HUES64 (cell line): ENCODE data around the gene KRT83. TPM values are rescaled to one million over a fixed set of nuclear protein-coding genes. Genes with fewer than 3 reads are reported as not detected.

Source experiments
- H3K27ac ChIP-seq: 2 replicates; pipeline ENCODE4 v1.7.0; 2013; ENCODE audit warnings: low read depth, low read length, inconsistent platforms
- H3K27me3 ChIP-seq: 2 replicates; pipeline ENCODE4 v1.6.1; 2013; ENCODE audit warnings: mild to moderate bottlenecking, low read length; ENCODE audit not compliant: insufficient read depth
- H3K36me3 ChIP-seq: 2 replicates; pipeline ENCODE4 v1.6.1; 2013; ENCODE audit warnings: mild to moderate bottlenecking, low read length; ENCODE audit not compliant: insufficient read depth
- H3K4me1 ChIP-seq: 2 replicates; pipeline ENCODE4 v1.6.1; 2013; ENCODE audit warnings: mild to moderate bottlenecking, low read length, moderate library complexity; ENCODE audit not compliant: insufficient read depth
- H3K4me3 ChIP-seq: 2 replicates; pipeline ENCODE4 v1.5.1; 2013; ENCODE audit warnings: mild to moderate bottlenecking, low read length, moderate library complexity
- H3K9ac ChIP-seq: 2 replicates; pipeline ENCODE4 v1.6.1; 2013; ENCODE audit warnings: mild to moderate bottlenecking, low read depth, low read length
- H3K9me3 ChIP-seq: 2 replicates; pipeline ENCODE4 v1.6.1; 2013; ENCODE audit warnings: low read depth, low read length; ENCODE audit not compliant: insufficient read depth
- WGBS: fragments of 150-250, 120-280 bp; methylation state at CpG from one replicate; pipeline ENCODE4 v1.1.7; 2013; ENCODE audit warnings: missing lambda C conversion rate; 5-methylcytosine and 5-hydroxymethylcytosine counted together
- polyA plus RNA-seq, 2 experiments: library from polyadenylated mRNA; stranded (reverse); fragments of 50-300 nt; gene quantifications; one replicate each; pipeline ENCODE4 v1.2.3, GENCODE V29; 2013

Gene KRT83
- polyA plus RNA-seq (2013, experiment 1 of 2) = not detected
- not detected for polyA plus RNA-seq (2013, experiment 2 of 2)

GRCh38 chr12:52320784-52321400 lies at the start of gene KRT83:
KRT83 (minus strand) TSS chr12:52321398; CDS start chr12:52321335, 63 bp downstream.
- no peaks in the 10 kb centered on the region for H3K27me3 ChIP-seq
- H3K27ac ChIP-seq = no peak within 1 kb of the TSS
- H3K9ac ChIP-seq = no peak within 1 kb of the TSS
- H3K4me3 ChIP-seq = no peak within 1 kb of the TSS
- H3K4me1 ChIP-seq = no peaks in the 10 kb centered on the region
- H3K9me3 ChIP-seq = no peaks in the 10 kb centered on the region
- no peaks in the 10 kb centered on the region for H3K36me3 ChIP-seq
- 89% methylated on average over 35 of the region's 35 CpGs for WGBS

- WGBS = 86% methylated on average over 6 of the region's 6 CpGs
Measured at GRCh38 chr12:52369809-52370208, 48.6 kb upstream of the KRT83 start.

GRCh38 chr12:52369211-52369610 lies 48.0 kb upstream of the KRT83 start:
- Histone ChIP-seq H3K36me3 (no peaks in the 10 kb centered on the region), H3K27me3 (no peaks in the 10 kb centered on the region), H3K9ac (no peak overlapping the region), H3K27ac (no peak overlapping the region), H3K4me1 (no peaks in the 10 kb centered on the region), H3K4me3 (no peak overlapping the region), H3K9me3 (no peaks in the 10 kb centered on the region)
- WGBS = no CpG with 5 or more reads among the region's 3 CpGs

More at GRCh38 chr12:52369809-52370208, 48.6 kb upstream of the KRT83 start:
- H3K4me1 ChIP-seq = no peaks in the 10 kb centered on the region
- no peak overlapping the region for H3K9ac ChIP-seq
- no peak overlapping the region for H3K4me3 ChIP-seq
- no peak overlapping the region for H3K27ac ChIP-seq
- H3K9me3 ChIP-seq = no peaks in the 10 kb centered on the region
- H3K36me3 ChIP-seq = no peaks in the 10 kb centered on the region
- no peaks in the 10 kb centered on the region for H3K27me3 ChIP-seq

- Histone ChIP-seq H3K9ac (no peak overlapping the region), H3K27ac (no peak overlapping the region), H3K9me3 (no peaks in the 10 kb centered on the region), H3K4me1 (no peaks in the 10 kb centered on the region), H3K27me3 (no peaks in the 10 kb centered on the region), H3K4me3 (no peak overlapping the region), H3K36me3 (no peaks in the 10 kb centered on the region)
- WGBS = 53% methylated on average over 3 of the region's 3 CpGs
Measured at GRCh38 chr12:52368508-52368907, 47.3 kb upstream of the KRT83 start.

- 95% methylated on average over 6 of the region's 6 CpGs for WGBS
- no peaks in the 10 kb centered on the region for H3K27me3 ChIP-seq
- no peak overlapping the region for H3K4me3 ChIP-seq
- no peaks in the 10 kb centered on the region for H3K9me3 ChIP-seq
- H3K27ac ChIP-seq = no peak overlapping the region
- no peak overlapping the region for H3K9ac ChIP-seq
- H3K36me3 ChIP-seq = no peaks in the 10 kb centered on the region
- H3K4me1 ChIP-seq = no peaks in the 10 kb centered on the region
Measured at GRCh38 chr12:52367876-52368275, 46.7 kb upstream of the KRT83 start.

- Histone ChIP-seq H3K4me3 (no peak within 1 kb of the TSS), H3K9me3 (no peaks in the 10 kb centered on the region), H3K9ac (no peak within 1 kb of the TSS), H3K4me1 (no peaks in the 10 kb centered on the region), H3K27me3 (no peaks in the 10 kb centered on the region), H3K36me3 (no peaks in the 10 kb centered on the region), H3K27ac (no peak within 1 kb of the TSS)
- WGBS = 94% methylated on average over 42 of the region's 42 CpGs
Measured at GRCh38 chr12:52366738-52367485, 45.7 kb upstream of the KRT83 start, which contains the start of gene KRT85. KRT85 (minus strand) TSS chr12:52367481; CDS start chr12:52367405, 76 bp downstream.

GRCh38 chr12:52364901-52365489 lies 43.8 kb upstream of the KRT83 start:
- H3K9me3 ChIP-seq = no peaks in the 10 kb centered on the region
- no peak overlapping the region for H3K27ac ChIP-seq
- 92% methylated on average over 14 of the region's 14 CpGs for WGBS
- no peaks in the 10 kb centered on the region for H3K36me3 ChIP-seq
- H3K4me3 ChIP-seq = no peak overlapping the region
- no peak overlapping the region for H3K9ac ChIP-seq
- H3K4me1 ChIP-seq = no peaks in the 10 kb centered on the region
- no peaks in the 10 kb centered on the region for H3K27me3 ChIP-seq

GRCh38 chr12:52364061-52364460 lies 42.9 kb upstream of the KRT83 start:
- Histone ChIP-seq H3K27ac (no peak overlapping the region), H3K4me1 (no peaks in the 10 kb centered on the region), H3K36me3 (no peaks in the 10 kb centered on the region), H3K4me3 (no peak overlapping the region), H3K9ac (no peak overlapping the region), H3K27me3 (no peaks in the 10 kb centered on the region), H3K9me3 (no peaks in the 10 kb centered on the region)
- 87% methylated on average over 7 of the region's 7 CpGs for WGBS

GRCh38 chr12:52363111-52363679 lies 42.0 kb upstream of the KRT83 start:
- Histone ChIP-seq H3K4me3 (no peak overlapping the region), H3K9ac (no peak overlapping the region), H3K9me3 (no peaks in the 10 kb centered on the region), H3K27ac (no peak overlapping the region), H3K27me3 (no peaks in the 10 kb centered on the region), H3K4me1 (no peaks in the 10 kb centered on the region), H3K36me3 (no peaks in the 10 kb centered on the region)
- 96% methylated on average over 12 of the region's 12 CpGs for WGBS

- Histone ChIP-seq H3K4me1 (no peaks in the 10 kb centered on the region), H3K27ac (no peak overlapping the region), H3K4me3 (no peak overlapping the region), H3K9ac (no peak overlapping the region), H3K9me3 (no peaks in the 10 kb centered on the region), H3K36me3 (no peaks in the 10 kb centered on the region), H3K27me3 (no peaks in the 10 kb centered on the region)
- 87% methylated on average over 11 of the region's 11 CpGs for WGBS
Measured at GRCh38 chr12:52362118-52362726, 41.0 kb upstream of the KRT83 start.

GRCh38 chr12:52361553-52361952 lies 40.4 kb upstream of the KRT83 start:
- WGBS = 95% methylated on average over 1 of the region's 1 CpG
- Histone ChIP-seq H3K4me3 (no peak overlapping the region), H3K27ac (no peak overlapping the region), H3K27me3 (no peaks in the 10 kb centered on the region), H3K4me1 (no peaks in the 10 kb centered on the region), H3K36me3 (no peaks in the 10 kb centered on the region), H3K9ac (no peak overlapping the region), H3K9me3 (no peaks in the 10 kb centered on the region)
